ENCODE results near the gene TMEM82.

GRCh38 chr1:15760520-15761211 is 18.4 kb downstream of the TMEM82 start:
- TF ChIP-seq ATF2 (CRISPR knock-in tag; IDR thresholded peaks at IDR 0.05) = no peak
- no peak for TF ChIP-seq SOX6 (IDR thresholded peaks at IDR 0.05)
- no peak for TF ChIP-seq SOX6 (CRISPR knock-in tag; IDR thresholded peaks at IDR 0.05)
- TF ChIP-seq GABPA (IDR thresholded peaks at IDR 0.05; ENCODE audit: low read depth, low read length) = no peak
- TF ChIP-seq GABPA (CRISPR knock-in tag; IDR thresholded peaks at IDR 0.05; ENCODE audit: low read depth) = no peak
- TF ChIP-seq NR2F2 (IDR thresholded peaks at IDR 0.05; ENCODE audit: borderline replicate concordance, low read depth) = no peak
- TF ChIP-seq RBM39 (IDR thresholded peaks at IDR 0.05; ENCODE audit: low read depth, low read length, poor library complexity, severe bottlenecking) = no peak
- no peak for TF ChIP-seq RNF2 (conservative IDR thresholded peaks at IDR 0.05; ENCODE audit: low read depth)
- no peak for TF ChIP-seq GLMP (CRISPR knock-in tag; IDR thresholded peaks at IDR 0.05; ENCODE audit: borderline replicate concordance)
- TF ChIP-seq ZNF12 (CRISPR knock-in tag; IDR thresholded peaks at IDR 0.05) = no peak
- TF ChIP-seq ZFY (CRISPR knock-in tag; IDR thresholded peaks at IDR 0.05) = no peak
- TF ChIP-seq ZFP36 (IDR thresholded peaks at IDR 0.05; ENCODE audit: borderline replicate concordance, low read depth, low read length, partially characterized antibody) = no peak
- TF ChIP-seq ZBTB8A (CRISPR knock-in tag; IDR thresholded peaks at IDR 0.05; ENCODE audit: borderline replicate concordance, low read depth) = no peak
